Head of caudate nucleus (tissue), 42 donors: ENCODE measurements around the gene DNAJC8.

ENCODE experiments used
- DNase-seq, 42 donors: peaks; one replicate each; pipeline versions ENCODE4 v3.0.0 to v3.0.0-alpha.2; 2020 to 2021; ENCODE audit warnings: mixed read lengths in 7 of 42
- intact Hi-C: fragments of 100-400 bp; cut with DNase I; formaldehyde crosslinking; loops from one replicate; pipeline ENCODE4 v1.15.0; 2022

DNAJC8 gene

GRCh38 chr1:28229996-28230395 is 2.8 kb downstream of the DNAJC8 start:
- intact Hi-C loops = no loop called here
- no peak for DNase-seq

- intact Hi-C loops = no loop called here
- no peak for DNase-seq
Measured at GRCh38 chr1:28229089-28229488, 3.7 kb downstream of the DNAJC8 start.

DNA sequence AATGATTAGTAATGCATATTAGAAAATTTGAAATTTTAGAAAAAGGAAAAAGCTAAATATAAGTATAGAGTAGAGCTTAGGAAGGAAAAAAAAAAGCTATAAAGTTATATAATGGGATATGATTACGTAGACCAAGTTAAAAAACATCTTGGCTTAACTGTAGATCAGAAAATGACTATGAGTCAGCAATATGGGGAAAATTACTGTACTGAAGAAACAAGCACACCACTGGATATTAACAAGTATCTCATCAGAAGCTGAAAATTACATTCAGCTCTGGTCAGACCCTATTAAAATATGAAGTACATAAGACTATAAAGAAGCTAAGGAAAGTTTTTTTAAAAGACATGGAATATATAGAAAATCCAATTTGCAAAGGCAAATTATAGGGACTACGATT is 19.5 kb downstream of the DNAJC8 start:
- intact Hi-C loops = no loop called here
- no peak for DNase-seq

DNA sequence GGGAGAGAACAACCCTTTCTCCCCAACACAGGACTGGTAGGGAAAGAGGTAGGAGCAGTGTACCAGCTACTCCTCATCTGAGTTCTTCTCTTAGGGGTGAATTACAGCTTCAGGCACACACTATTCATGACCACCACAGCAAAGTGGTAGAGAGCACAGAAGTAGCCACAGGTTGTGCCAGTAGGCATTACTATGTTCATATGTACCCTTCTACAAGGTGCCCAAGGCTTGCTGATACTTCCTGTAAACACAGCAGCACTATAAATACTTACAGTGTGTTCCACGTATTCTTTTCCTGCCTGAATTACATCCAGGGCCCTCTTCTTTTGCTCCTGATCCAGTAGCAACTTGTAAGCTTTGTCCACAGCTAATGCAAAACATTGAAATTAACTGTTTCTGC is 23.1 kb downstream of the DNAJC8 start:
- intact Hi-C loops = loop anchor here (5.0 to 10.0 kb wide), 2 partner anchors 117 to 355 kb away; no protein-coding TSS in a partner anchor
- no peak for DNase-seq

DNA sequence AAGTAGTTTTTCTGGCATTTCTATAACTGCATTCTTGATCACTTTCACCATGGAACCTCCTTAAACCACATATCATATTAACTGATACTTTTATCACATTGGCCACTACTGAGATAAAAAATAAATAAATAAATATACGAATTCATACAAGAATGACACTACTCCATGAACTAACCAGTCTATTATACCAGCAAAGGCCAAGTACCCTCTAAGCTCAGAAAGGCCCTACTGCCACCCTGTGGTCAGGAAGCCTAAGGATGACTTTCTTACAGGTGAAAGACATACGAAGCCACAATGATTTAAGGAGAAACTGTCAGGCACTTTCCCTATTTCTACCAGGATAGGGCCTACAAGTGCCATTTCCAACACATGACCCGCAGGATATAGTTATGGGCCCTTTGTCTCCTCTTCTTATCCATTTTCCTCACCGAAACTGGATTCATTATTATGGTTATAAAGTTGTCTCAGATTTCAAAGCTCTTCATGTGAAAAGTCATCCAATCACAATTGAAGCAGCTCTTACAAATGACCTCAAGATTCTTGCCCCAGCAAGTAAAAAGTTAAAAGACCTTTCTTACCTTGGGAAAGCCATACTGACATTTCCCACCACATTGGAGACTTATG is 23.9 kb downstream of the DNAJC8 start:
- peak; percentile 30 to 88 (median 74) for DNase-seq
- intact Hi-C loops = loop anchor here (5.0 to 10.0 kb wide), 2 partner anchors 117 to 354 kb away; no protein-coding TSS in a partner anchor

DNA sequence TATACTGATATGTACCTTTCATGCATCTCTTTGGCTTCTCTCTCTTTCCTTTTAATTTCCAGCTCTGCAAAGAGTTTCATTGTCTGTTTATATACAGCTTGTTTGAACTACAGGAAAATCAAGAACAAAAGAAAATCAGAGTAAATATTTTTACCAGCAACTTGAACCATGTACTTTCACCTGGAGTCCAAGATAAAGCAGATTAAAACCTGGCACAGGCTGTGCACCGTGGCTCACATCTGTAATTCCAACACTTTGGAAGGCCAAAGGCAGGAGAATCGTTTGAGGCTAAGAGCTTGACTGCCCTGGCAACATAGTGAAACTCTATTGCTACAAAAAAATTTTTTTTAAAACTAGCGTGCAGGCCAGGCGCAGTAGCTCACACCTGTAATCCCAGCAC is 27.6 kb downstream of the DNAJC8 start:
- intact Hi-C loops = loop anchor here (5.0 to 10.0 kb wide), 2 partner anchors 113 to 350 kb away; no protein-coding TSS in a partner anchor
- DNase-seq = no peak

DNA sequence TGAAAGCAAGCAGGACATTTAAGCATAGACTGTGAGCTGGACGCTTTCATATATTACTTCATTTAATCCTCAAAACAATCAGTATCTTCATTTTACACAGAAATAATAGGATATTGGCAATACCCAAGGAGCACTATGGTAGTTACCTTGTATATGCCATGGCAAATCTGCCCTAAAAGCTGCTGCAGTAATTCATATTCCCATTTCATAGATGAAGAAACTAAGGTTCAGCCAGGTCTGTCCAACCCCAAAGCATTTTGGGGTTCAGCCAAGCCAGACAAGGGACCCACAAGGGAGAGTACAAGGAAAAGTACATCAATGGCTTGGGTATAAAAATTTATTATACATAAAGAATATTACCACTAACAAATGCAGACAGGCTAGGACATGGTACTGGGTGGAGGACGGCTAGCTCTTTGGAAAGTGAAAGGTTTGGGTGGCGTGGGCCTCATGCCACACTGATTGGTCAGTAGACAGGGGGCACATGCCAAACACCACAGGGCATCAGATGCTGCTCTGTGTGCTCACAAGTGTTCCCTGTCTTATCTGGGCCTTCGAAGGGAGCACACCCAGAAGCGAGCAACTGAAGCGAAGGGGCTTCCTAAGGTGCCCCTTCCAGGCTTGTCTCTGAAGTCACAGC is 32.5 kb downstream of the DNAJC8 start:
- DNase-seq = no peak
- intact Hi-C loops = loop anchor here (10.0 kb wide), 1 partner anchor 346 kb away; no protein-coding TSS in a partner anchor

- intact Hi-C loops = loop anchor here (10.0 kb wide), 1 partner anchor 345 kb away; no protein-coding TSS in a partner anchor
- DNase-seq = peak in 1 of 42 donors; percentile 2
Measured at GRCh38 chr1:28199328-28200233, 33.2 kb downstream of the DNAJC8 start.

GRCh38 chr1:28197682-28198415 is 35.0 kb downstream of the DNAJC8 start:
- peak in 1 of 42 donors; percentile 0 for DNase-seq
- intact Hi-C loops = no loop called here

GRCh38 chr1:28196330-28196729 is 36.5 kb downstream of the DNAJC8 start:
- peak in 1 of 42 donors; percentile 18 for DNase-seq
- intact Hi-C loops = no loop called here

DNA sequence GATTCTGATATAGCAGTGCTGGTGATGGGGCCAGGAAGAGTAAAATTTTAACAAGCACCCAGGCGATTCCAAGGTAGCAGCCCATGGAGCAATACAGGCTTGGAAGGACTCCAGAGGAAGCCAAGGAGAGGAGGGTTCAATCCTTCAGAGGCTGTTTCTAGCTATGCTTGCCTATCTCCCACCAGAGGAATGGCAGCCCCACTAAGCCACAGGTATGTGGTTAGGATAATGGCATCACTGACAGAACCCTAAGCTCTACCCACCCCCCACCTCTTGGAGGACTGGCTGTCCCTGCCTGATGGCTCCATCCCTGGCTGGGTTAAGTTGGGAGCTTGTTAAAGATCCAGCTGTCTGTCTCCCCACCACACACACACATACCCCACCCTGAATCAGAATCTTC is 37.0 kb downstream of the DNAJC8 start:
- intact Hi-C loops = no loop called here
- DNase-seq = peak in 1 of 42 donors; percentile 23

DNA sequence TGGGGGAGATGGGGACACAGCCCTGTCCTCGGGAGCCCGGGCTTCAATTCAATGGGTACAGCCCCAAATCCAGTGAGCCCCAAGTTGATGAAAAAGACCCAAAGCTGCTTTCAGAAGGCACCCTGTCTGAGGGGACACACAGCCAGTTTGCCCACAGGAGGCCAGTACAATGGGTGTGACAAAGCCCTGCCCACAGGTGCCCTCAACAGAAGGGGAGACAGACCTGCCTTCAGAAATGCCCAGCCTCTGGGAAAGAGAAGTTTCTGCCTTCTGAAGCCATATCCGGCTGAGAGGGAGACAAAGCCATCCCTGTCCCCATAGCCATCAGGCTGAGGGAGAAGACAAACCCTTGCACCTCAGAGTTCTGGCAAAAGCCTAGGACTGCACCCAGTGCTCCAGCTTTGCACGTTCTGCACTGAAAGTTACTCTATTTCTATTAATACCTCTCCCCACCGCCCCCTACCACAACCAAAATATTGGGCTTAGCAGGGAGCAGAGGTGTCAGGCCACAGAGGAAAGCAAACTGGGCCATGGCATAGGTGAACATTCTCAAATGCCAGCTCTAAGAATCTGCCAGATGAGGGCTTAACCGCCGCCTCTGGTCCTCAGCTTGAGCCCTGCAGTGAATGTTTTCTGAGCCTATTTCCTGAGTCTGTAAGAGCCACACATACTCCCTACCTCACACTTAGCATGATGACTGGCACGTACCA is 38.3 kb downstream of the DNAJC8 start:
- intact Hi-C loops = no loop called here
- peak in 1 of 42 donors; percentile 21 for DNase-seq

- DNase-seq = peak in 2 of 42 donors; percentile 4 to 16
- intact Hi-C loops = no loop called here
Measured at GRCh38 chr1:28193701-28194161, 39.1 kb downstream of the DNAJC8 start.

GRCh38 chr1:28190996-28191645 is 41.7 kb downstream of the DNAJC8 start:
- DNase-seq = peak in 2 of 42 donors; percentile 7 to 24
- intact Hi-C loops = no loop called here

- intact Hi-C loops = no loop called here
- peak in 1 of 42 donors; percentile 2 for DNase-seq
Measured at GRCh38 chr1:28190337-28190979, 42.4 kb downstream of the DNAJC8 start.

- no peak for DNase-seq
- intact Hi-C loops = no loop called here
Measured at GRCh38 chr1:28185071-28185470, 47.8 kb downstream of the DNAJC8 start.
